ENCODE data around the gene OLFM1. TPM values are rescaled to one million over a fixed set of nuclear protein-coding genes. Genes with fewer than 3 reads are reported as not detected.

OLFM1 gene
- 0.96 and 2.1 TPM in 2 replicates for total RNA-seq

GRCh38 chr9:135087489-135087792 is at the start of gene OLFM1:
TSS of gene OLFM1 (plus strand) at chr9:135087668. CDS start at chr9:135087990, 322 bp downstream.
- Histone ChIP-seq H3K36me3 (ENCODE audit: control insufficient read depth, insufficient read depth, low read length) (no peaks in the 10 kb centered on the region), H3K27me3 (ENCODE audit: control insufficient read depth, insufficient read depth, low read length) (peaks cover 46% of the 10 kb centered on the region), H3K4me3 (ENCODE audit: low read depth, low read length) (no peak within 1 kb of the TSS)
- TF ChIP-seq CTCF (IDR thresholded peaks at IDR 0.05; ENCODE audit: insufficient read depth, low read length, poor library complexity, severe bottlenecking): peak; percentile 34
- DNase-seq (ENCODE audit: low read depth): no peak

- no peak overlapping the region for H3K4me3 ChIP-seq (ENCODE audit: low read depth, low read length)
- TF ChIP-seq CTCF (IDR thresholded peaks at IDR 0.05; ENCODE audit: insufficient read depth, low read length, poor library complexity, severe bottlenecking): no peak
- no peaks in the 10 kb centered on the region for H3K36me3 ChIP-seq (ENCODE audit: control insufficient read depth, insufficient read depth, low read length)
- no peaks in the 10 kb centered on the region for H3K27me3 ChIP-seq (ENCODE audit: control insufficient read depth, insufficient read depth, low read length)
- DNase-seq (ENCODE audit: low read depth): no peak
Measured at GRCh38 chr9:135038331-135038730, 49.1 kb upstream of the OLFM1 start.

- H3K36me3 ChIP-seq (ENCODE audit: control insufficient read depth, insufficient read depth, low read length): no peaks in the 10 kb centered on the region
- DNase-seq (ENCODE audit: low read depth): no peak
- no peaks in the 10 kb centered on the region for H3K27me3 ChIP-seq (ENCODE audit: control insufficient read depth, insufficient read depth, low read length)
- TF ChIP-seq CTCF (IDR thresholded peaks at IDR 0.05; ENCODE audit: insufficient read depth, low read length, poor library complexity, severe bottlenecking): no peak
- no peak overlapping the region for H3K4me3 ChIP-seq (ENCODE audit: low read depth, low read length)
Measured at GRCh38 chr9:135038826-135039225, 48.6 kb upstream of the OLFM1 start.

DNA sequence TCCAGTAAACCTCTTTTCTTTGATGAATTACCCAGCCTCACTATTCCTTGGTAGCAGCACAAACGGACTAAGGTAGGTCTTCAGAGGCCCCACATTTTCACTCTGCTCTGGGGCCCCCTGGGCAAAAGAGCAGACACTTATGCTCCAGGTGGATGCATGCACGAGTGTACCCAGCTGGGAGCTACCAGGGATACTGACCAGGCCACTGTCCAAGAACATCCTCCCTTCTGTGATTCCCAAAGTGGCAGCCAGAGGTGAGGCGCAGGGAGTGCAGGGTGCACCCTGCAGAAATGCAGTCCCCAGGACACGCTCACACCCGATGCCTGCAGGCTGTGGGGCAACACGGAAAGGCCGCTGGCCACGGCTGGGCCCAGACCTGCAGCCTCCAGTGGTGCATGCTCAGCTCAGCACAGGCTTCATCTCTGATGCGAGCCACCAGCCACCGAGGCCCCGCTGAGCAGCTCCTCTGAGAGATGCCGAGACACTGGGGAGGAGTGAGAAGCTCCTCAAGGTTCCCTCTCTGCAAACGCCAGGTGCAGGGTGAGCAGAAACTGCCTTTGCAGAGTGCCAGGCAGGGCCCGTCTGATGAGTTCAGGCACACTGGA is 48.1 kb upstream of the OLFM1 start:
- Histone ChIP-seq H3K27me3 (ENCODE audit: control insufficient read depth, insufficient read depth, low read length) (no peaks in the 10 kb centered on the region), H3K4me3 (ENCODE audit: low read depth, low read length) (no peak overlapping the region), H3K36me3 (ENCODE audit: control insufficient read depth, insufficient read depth, low read length) (no peaks in the 10 kb centered on the region)
- TF ChIP-seq CTCF (IDR thresholded peaks at IDR 0.05; ENCODE audit: insufficient read depth, low read length, poor library complexity, severe bottlenecking): no peak
- DNase-seq (ENCODE audit: low read depth): no peak

- TF ChIP-seq CTCF (IDR thresholded peaks at IDR 0.05; ENCODE audit: insufficient read depth, low read length, poor library complexity, severe bottlenecking): no peak
- H3K36me3 ChIP-seq (ENCODE audit: control insufficient read depth, insufficient read depth, low read length): no peaks in the 10 kb centered on the region
- no peaks in the 10 kb centered on the region for H3K27me3 ChIP-seq (ENCODE audit: control insufficient read depth, insufficient read depth, low read length)
- no peak overlapping the region for H3K4me3 ChIP-seq (ENCODE audit: low read depth, low read length)
- no peak for DNase-seq (ENCODE audit: low read depth)
Measured at GRCh38 chr9:135039916-135040645, 47.4 kb upstream of the OLFM1 start.

- no peak for TF ChIP-seq CTCF (IDR thresholded peaks at IDR 0.05; ENCODE audit: insufficient read depth, low read length, poor library complexity, severe bottlenecking)
- H3K4me3 ChIP-seq (ENCODE audit: low read depth, low read length): no peak overlapping the region
- H3K36me3 ChIP-seq (ENCODE audit: control insufficient read depth, insufficient read depth, low read length): no peaks in the 10 kb centered on the region
- no peak for DNase-seq (ENCODE audit: low read depth)
- H3K27me3 ChIP-seq (ENCODE audit: control insufficient read depth, insufficient read depth, low read length): no peaks in the 10 kb centered on the region
Measured at GRCh38 chr9:135040892-135041291, 46.6 kb upstream of the OLFM1 start.
